Right lobe of liver (tissue), 4 donors: ENCODE results near the gene ASCL1.

Experiments
- CTCF ChIP-seq, 4 donors: fragments of 200-600 bp in 3 of 4; fragments of 450-650 bp in 1 of 4; IDR thresholded peaks; one replicate each; pipeline versions ENCODE4 v1.5.1 to v1.8.0; 2016 to 2022; ENCODE audit warnings: antibody characterized with exemption in 4 of 4, mild to moderate bottlenecking in 2 of 4
- POLR2A ChIP-seq: fragments of 450-650 bp; IDR thresholded peaks from one replicate; pipeline ENCODE4 v1.6.1; 2017; ENCODE audit warnings: antibody characterized with exemption, mild to moderate bottlenecking
- donor health status: DM: no; HTN: no; CAD: no.
- donor health status: DM: no; HTN: no; CAD: no.
- donor health status: DM: no; HTN: yes; CAD: no.

GRCh38 chr12:102951841-102952240, 5.6 kb upstream of the ASCL1 start:
- TF ChIP-seq CTCF (IDR thresholded peaks at IDR 0.05), result no peak
- TF ChIP-seq POLR2A, result no peak
